ENCODE data around the gene DNM1L.

- TF ChIP-seq, protein P1, sequence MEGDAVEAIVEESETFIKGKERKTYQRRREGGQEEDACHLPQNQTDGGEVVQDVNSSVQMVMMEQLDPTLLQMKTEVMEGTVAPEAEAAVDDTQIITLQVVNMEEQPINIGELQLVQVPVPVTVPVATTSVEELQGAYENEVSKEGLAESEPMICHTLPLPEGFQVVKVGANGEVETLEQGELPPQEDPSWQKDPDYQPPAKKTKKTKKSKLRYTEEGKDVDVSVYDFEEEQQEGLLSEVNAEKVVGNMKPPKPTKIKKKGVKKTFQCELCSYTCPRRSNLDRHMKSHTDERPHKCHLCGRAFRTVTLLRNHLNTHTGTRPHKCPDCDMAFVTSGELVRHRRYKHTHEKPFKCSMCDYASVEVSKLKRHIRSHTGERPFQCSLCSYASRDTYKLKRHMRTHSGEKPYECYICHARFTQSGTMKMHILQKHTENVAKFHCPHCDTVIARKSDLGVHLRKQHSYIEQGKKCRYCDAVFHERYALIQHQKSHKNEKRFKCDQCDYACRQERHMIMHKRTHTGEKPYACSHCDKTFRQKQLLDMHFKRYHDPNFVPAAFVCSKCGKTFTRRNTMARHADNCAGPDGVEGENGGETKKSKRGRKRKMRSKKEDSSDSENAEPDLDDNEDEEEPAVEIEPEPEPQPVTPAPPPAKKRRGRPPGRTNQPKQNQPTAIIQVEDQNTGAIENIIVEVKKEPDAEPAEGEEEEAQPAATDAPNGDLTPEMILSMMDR (IDR thresholded peaks at IDR 0.05) = no peak
- no peak for TF ChIP-seq POLR2A (IDR thresholded peaks at IDR 0.05)
These were observed 58.6 kb downstream of the DNM1L start for GRCh38 chr12:32737715-32738114.
